ENCODE data around the gene SLC12A8.
A peak's percentile ranks its signal among the peaks of the same experiment; 100 is the strongest.

Gene SLC12A8

GRCh38 chr3:125140818-125141595 lies 71.5 kb downstream of the SLC12A8 start:
- FAIRE-seq (no peak), DNase-seq (ENCODE audit: low spot score) (no peak)

DNA sequence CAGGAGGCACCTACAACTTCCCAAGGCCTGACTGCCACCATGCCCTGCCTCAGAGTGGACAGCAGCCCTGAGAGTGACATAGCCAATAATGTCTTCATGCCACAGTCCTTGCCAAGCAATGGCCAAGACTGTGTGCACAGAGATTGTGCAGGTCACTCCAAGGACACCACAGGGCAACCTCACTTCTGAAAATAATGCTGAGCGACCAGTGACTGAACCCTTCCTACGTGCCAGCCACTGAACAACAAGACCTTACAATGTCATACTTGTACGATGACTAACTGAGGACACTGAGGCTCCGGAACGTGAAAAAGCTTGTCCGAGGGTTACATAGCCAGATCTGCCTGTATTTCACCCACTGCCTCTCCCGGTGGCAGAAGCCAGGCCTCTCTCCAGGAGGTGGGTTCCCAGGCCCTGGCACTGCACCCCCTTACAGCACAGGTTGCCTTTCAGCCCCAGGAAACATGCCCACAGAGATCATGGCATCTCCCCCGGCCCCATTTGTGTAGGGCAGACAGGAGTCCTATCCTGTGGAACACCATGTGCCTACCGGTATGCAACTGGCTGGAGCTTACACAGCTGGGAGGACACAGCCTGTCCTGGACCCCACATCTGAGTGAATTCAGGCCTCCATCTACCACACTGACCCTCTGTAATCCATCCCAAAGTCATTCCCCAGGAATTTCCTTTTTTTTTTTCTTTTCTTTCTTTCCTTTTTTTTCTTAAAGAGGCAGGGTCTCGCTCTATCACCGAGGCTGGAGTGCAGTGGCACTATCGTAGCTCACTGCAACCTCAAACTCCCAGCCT lies 72.3 kb downstream of the SLC12A8 start:
- DNase-seq (ENCODE audit: low spot score) (peak; percentile 73), FAIRE-seq (peak; percentile 27)

DNA sequence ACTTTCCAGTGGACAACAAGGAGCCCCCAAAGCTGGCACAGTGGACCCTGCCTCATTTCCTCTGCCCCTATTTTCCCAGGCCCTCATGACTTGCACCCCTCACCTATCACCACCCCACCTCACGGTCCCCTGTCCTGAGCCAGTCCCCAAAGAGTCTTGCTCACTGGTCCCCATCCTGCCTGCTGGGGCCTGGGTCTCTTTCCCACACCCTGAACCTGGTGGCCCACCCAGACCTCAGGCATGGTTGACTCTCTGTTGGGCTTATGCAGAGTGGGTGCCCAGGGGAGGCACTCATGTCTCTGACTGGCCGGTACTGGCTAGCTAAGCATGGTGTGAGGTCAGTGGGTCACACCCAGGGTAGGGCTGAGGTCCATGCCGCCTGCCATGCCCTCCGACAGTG lies 73.2 kb downstream of the SLC12A8 start:
- DNase-seq (ENCODE audit: low spot score) (no peak), FAIRE-seq (no peak)

DNA sequence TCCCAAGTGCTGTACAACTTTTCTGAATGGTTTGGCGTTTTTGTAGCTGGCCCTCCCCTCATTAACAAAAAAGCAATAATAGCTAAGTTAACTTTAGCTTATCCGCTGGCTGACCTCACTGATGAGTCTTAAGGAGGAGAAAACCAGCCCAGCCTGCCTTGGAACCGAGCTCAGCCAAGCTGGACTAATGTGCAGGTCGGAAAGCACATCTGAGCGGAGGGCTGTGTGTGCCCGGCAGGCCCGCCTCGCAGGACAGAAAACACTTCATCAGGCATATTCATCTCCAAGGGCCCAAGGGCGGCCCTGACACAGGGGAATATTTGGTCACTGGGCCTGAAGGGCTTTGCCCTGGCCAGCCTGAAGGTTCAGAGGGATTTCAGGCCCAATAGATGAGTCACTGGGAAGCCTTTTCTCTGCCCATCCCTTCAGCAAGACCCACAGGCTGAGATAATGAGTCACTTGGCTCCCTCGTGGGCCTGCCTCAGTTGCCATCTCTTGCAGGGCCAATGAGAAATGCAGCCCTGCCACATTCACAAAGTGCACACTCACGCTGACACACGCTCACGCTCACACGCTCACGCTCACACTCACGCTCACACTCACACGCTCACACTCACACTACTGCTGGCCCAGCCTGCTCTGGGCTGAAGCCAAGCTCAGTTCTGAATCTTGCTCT lies 75.1 kb downstream of the SLC12A8 start:
- FAIRE-seq, result peak; percentile 59
- DNase-seq (ENCODE audit: low spot score), result peak; percentile 75

- FAIRE-seq (no peak), DNase-seq (ENCODE audit: low spot score) (no peak)
Measured at GRCh38 chr3:125136966-125137357, 75.6 kb downstream of the SLC12A8 start.

- no peak for FAIRE-seq
Measured at GRCh38 chr3:125136515-125136914, 76.0 kb downstream of the SLC12A8 start.

DNA sequence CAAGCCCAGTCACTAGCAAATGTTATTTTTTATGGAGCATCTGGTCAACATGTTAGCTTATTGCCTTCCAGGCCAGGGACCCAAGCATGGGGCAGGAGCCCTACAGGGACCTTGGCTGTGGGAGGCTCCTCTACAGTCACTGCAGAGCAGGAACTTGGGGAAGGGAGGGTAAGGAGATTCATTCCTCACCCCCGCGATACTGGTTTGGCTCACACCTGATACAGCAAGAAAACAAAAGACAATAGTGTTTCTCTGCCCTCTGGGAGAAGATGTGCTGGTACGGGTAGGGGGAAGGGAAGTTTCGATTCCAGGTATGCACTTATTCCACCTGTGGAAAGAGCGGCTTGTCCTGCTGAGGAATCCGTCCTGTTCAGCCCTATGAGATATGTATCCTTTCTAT lies 77.6 kb downstream of the SLC12A8 start:
- FAIRE-seq (no peak), DNase-seq (ENCODE audit: low spot score) (no peak)

More at GRCh38 chr3:125136515-125136914, 76.0 kb downstream of the SLC12A8 start:
- no peak for DNase-seq (ENCODE audit: low spot score)

DNA sequence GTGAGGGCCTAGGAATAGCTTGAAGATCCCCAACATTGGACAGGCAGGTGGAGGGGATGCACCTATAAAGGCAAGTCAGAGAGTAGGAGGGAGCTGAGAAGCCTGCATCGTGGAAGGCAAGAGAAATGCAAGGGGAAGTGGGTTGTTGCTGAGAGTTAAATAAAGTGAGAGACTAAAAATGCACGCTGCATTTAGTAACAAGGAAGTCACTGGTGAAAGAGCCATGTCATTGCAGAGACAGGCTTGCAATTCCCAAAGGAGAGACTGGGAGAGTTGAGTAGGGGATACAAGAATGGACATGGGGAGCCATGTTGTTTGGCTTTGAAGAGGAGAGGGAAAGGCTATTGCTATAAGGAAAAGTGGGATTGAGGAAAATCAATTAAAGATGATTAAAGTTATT lies 79.7 kb downstream of the SLC12A8 start:
- FAIRE-seq (no peak), DNase-seq (ENCODE audit: low spot score) (no peak)

- FAIRE-seq, result peak; percentile 78
Measured at GRCh38 chr3:125129512-125129997, 83.0 kb downstream of the SLC12A8 start.

DNA sequence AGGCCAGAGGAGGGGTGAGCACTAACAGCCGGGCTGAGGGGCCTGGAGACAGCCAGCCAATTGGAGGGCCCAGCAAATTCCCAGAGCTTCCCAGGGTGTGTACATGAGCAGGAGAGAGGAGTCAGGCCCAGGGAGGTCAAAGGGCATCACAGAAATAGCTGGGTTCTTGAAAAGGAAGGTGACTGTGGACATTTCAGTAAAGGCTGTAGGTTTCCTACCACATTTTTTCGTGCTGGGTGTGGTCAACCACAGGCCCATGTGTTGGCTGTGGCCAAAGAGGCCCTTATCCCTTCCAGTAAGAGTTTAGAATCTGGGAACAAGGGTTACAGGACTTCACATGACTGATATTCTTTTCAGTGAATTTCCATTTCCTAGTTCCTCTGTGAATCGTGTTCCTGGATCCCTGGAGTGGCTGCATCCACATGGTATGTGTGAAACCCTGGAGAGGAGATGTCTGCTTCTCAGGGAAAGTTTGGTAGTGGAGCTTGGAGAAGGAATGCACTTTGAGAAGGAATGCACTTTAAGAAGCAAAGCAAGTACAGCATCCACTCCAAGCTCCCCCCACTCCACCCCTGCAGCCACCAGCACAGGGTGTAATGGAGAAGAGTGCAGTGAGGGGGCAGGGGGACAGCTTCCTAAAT lies 83.6 kb downstream of the SLC12A8 start:
- DNase-seq (ENCODE audit: low spot score), result peak; percentile 63
- peak; percentile 76 for FAIRE-seq

More at GRCh38 chr3:125129512-125129997, 83.0 kb downstream of the SLC12A8 start:
- peak; percentile 89 for DNase-seq (ENCODE audit: low spot score)

DNA sequence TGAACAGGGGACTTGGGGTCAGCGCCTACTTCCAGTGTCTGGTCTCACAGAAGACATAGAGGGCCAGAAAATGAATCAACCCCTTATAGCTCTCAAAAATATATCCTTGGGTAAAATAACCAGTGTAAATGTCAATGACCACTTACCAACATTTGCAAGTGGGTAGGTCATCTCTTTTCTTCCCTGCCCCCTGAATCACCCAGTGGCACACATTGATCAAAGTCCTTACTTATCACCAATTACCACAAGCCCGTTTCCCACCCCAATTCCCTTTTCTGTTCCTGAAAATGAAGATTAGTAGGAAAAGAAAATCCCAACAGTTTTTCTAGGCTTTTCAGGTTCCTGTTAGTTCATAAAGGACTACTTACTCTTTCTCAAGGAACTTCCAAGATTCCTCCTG lies 86.2 kb downstream of the SLC12A8 start:
- FAIRE-seq, result no peak
- no peak for DNase-seq (ENCODE audit: low spot score)

DNA sequence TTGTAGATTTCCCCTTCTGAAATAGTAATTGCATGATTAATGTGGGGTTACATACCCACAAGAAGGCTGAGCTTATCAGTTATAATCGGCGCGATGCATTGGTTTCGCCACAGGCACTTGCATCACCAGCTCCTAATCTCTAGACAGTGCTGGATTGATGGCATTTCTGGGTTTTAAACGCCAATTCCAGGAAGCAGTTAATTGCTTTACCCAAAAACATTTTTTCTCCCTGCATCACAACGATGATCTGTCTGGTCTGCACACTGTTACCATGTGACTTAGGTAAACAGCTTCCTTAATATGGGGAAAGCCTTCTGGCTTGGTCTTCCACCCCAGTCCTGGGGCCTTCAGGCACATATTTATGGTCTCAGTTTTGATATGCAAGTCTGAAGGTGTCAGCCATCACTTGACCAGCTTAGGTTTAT lies 86.7 kb downstream of the SLC12A8 start:
- FAIRE-seq (no peak), DNase-seq (ENCODE audit: low spot score) (peak; percentile 39)

- DNase-seq (ENCODE audit: low spot score), result no peak
Measured at GRCh38 chr3:125123451-125124305, 88.9 kb downstream of the SLC12A8 start.

DNA sequence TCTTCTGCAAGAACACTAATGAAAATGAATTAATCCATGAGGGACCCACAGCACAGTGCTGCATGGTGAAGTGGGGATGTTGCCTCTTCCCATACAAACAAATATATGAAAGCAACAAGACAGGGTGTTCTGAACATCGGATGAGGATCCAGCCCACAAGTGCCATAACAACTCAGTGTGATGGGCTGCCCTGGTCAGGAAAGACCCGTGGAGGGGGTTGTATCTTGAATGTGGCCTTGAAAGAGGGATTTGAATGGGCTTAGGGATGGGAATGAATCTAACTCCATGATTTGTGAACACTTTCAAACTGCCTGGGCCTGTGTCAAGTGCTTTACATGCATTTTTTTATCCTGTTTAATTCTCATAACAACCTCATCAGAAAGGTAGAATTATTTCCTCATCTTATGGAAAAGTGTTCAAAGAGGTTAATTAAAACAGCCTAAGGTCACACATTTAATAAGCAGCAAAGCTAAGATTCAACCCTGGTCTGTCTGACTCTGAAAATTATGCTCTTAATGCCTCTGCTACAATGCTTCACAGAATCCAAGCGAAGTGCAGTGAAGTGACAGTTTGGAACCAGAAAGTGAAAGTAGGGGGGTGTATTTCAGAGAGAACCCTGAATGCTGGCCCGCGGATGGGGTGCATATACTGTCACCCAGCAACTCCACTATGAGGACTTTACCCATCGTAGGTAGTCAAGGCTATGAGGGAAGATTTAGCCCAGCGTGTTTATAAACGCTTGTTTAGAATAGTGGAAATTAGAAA lies 91.1 kb downstream of the SLC12A8 start:
- no peak for FAIRE-seq
- DNase-seq (ENCODE audit: low spot score), result no peak

More at GRCh38 chr3:125123451-125124305, 88.9 kb downstream of the SLC12A8 start:
- no peak for FAIRE-seq

DNA sequence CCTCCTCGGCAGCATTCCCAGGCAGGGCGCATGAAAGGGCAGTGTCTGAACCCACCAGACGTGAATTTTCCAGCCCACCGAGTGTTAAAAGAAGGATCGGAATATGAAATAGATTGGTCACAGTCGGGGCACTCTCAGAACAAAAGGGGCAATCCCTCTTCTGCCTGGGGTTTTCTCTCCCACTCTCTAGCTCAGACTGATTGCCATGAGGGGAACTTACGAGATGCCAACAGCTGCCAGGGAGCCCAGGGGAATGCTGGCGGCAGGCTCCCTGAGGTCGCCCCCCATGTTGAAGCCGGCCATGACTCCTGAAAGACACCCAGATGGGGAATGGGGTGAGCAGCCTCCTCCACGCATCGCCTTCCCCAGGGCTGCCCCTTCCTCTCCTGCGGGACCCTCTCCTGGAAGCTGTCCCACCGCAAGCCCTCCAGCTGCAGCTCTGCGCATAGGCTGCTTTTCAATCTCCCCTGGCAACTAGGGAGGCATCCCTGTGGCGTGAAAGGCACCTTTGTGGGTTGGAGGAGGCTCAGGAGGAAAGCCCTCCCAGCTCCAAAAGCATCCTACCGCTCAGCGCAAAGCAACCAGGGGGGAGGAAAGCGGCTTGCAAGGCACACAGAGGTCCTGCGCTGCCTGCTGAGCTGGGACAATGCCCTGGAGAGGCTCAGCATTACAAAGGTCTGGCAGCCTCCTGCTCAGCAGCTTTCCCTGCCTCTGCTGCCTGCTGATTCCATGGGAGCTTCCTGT lies 92.0 kb downstream of the SLC12A8 start:
- no peak for FAIRE-seq

DNA sequence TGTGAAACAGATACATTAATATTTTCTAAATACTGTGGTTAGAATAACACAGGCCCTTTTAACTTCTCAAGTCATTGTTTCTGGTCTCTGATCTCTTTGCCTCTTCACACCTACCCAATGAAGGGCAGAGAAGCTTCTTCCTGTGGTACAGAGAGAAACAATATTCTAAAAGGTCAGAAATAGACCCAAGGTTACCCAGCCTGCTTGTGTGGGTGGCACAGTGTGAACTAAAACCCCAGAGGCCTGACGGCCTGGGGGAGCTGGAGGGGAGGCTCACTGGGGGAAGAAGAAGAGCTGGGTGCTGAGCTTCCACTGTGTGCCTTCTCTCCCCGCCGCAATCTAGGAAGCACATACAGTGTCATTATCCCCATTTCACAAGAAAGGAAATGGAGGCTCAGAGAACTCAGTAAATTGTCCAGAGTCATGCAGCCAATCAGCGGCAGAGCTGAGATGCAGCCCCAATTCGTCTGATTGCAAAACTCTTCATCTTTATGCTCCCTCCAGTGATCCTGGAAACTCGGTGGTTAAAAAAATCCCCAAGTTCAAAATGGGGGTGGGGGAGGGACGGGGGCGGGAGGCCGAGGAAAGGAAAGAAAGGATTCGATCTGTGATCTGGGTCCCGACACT lies 92.7 kb downstream of the SLC12A8 start:
- DNase-seq (ENCODE audit: low spot score), result no peak
- FAIRE-seq, result no peak

More for the DNA sequence above, 92.0 kb downstream of the SLC12A8 start:
- no peak for DNase-seq (ENCODE audit: low spot score)

GRCh38 chr3:125118600-125118999 lies 93.9 kb downstream of the SLC12A8 start:
- FAIRE-seq (no peak), DNase-seq (ENCODE audit: low spot score) (no peak)

GRCh38 chr3:125117631-125118191 lies 94.8 kb downstream of the SLC12A8 start:
- DNase-seq (ENCODE audit: low spot score), result no peak
- no peak for FAIRE-seq
